ENCODE data around the gene SAMSN1. TPM values are rescaled to one million over a fixed set of nuclear protein-coding genes. Genes with fewer than 3 reads are reported as not detected.

SAMSN1 gene
- total and polyA plus RNA-seq, 9 of the 15 experiments (the other 6 are each of a cell fraction or from before 2014, with no cell fraction given) = 101 to 223 (median 159) TPM

- TF ChIP-seq ZBTB2 (IDR thresholded peaks at IDR 0.05) (no peak), SIRT6 (IDR thresholded peaks at IDR 0.05; ENCODE audit: low read depth, low read length) (no peak), E2F3 (CRISPR knock-in tag; IDR thresholded peaks at IDR 0.05) (no peak), EP300 (IDR thresholded peaks at IDR 0.05; ENCODE audit: low read length) (0 out of 2 replicates have a peak, but pooled peaks have one; percentile 46), ZBTB8A (IDR thresholded peaks at IDR 0.05; ENCODE audit: partially characterized antibody) (no peak), GMEB1 (CRISPR knock-in tag; IDR thresholded peaks at IDR 0.05) (no peak), TOE1 (IDR thresholded peaks at IDR 0.05; ENCODE audit: borderline replicate concordance) (no peak), TOE1 (CRISPR knock-in tag; IDR thresholded peaks at IDR 0.05; ENCODE audit: borderline replicate concordance, low read depth) (no peak), ZBTB40 (IDR thresholded peaks at IDR 0.05) (no peak), ZBTB40 (CRISPR knock-in tag; IDR thresholded peaks at IDR 0.05) (no peak), SAFB2 (IDR thresholded peaks at IDR 0.05; ENCODE audit: borderline replicate concordance, low read depth, low read length, severe bottlenecking) (no peak), MCM3 (IDR thresholded peaks at IDR 0.05) (no peak), CHCHD3 (CRISPR knock-in tag; IDR thresholded peaks at IDR 0.05) (no peak), GTF2B (IDR thresholded peaks at IDR 0.05; ENCODE audit: extremely low read depth, insufficient read length) (no peak), CSDE1 (IDR thresholded peaks at IDR 0.05) (no peak)
Observed at GRCh38 chr21:14533499-14534428, 12.4 kb downstream of the SAMSN1 start (continued).

All from K562 (cell line).